Cardiac septum (tissue), 1 donor: ENCODE data around the gene PABPN1L. TPM values are rescaled to one million over a fixed set of nuclear protein-coding genes. Genes with fewer than 3 reads are reported as not detected.
"Not testable (repeated sequence)": the region's sequence is repeated elsewhere in the genome, so short reads cannot be mapped to it uniquely, and the experiment has no call there.

Experiments used
- DNase-seq: peaks from one replicate; pipeline ENCODE4 v3.0.0-alpha.2; 2020; ENCODE audit warnings: low spot score
- intact Hi-C: fragments of 100-400 bp; cut with DNase I; formaldehyde crosslinking; loops from one replicate; pipeline ENCODE4 v1.14.0; 2022
- total RNA-seq: library from RNA; stranded (reverse); fragmentation: NEBNext Ultra II Directional; extraction: Animal tissue kit (Norgen Biotek cat#: 25700); gene quantifications from one replicate; pipeline ENCODE4 v1.2.1, GENCODE V29; 2021
- donor health status: DM: no; HTN: no; CAD: no.

The PABPN1L gene
- total RNA-seq, 1 donor from 2014 or later, result not detected

GRCh38 chr16:88903267-88903666 lies 36.8 kb upstream of the PABPN1L start:
- intact Hi-C loops, result no loop called here
- no peak for DNase-seq

GRCh38 chr16:88902744-88903143 lies 36.3 kb upstream of the PABPN1L start:
- DNase-seq, result no peak
- intact Hi-C loops, result no loop called here

GRCh38 chr16:88901718-88902337 lies 35.4 kb upstream of the PABPN1L start:
- intact Hi-C loops, result no loop called here
- no peak for DNase-seq

- intact Hi-C loops, result no loop called here
- DNase-seq, result no peak
These were observed 34.2 kb upstream of the PABPN1L start for GRCh38 chr16:88900662-88901052.

GRCh38 chr16:88899901-88900661 lies 33.6 kb upstream of the PABPN1L start:
- DNase-seq, result no peak
- intact Hi-C loops, result no loop called here

GRCh38 chr16:88897696-88898425 lies 31.4 kb upstream of the PABPN1L start:
- DNase-seq, result no peak
- intact Hi-C loops, result no loop called here

GRCh38 chr16:88896238-88897070 lies 30.0 kb upstream of the PABPN1L start:
- intact Hi-C loops, result no loop called here
- no peak for DNase-seq

GRCh38 chr16:88895335-88895734 lies 28.9 kb upstream of the PABPN1L start:
- DNase-seq, result no peak
- intact Hi-C loops, result no loop called here

GRCh38 chr16:88894681-88895300 lies 28.3 kb upstream of the PABPN1L start:
- no peak for DNase-seq
- intact Hi-C loops, result no loop called here

GRCh38 chr16:88894266-88894665 lies 27.8 kb upstream of the PABPN1L start:
- intact Hi-C loops, DNase-seq: not testable (repeated sequence)

- intact Hi-C loops, result no loop called here
- DNase-seq, result no peak
These were observed 26.9 kb upstream of the PABPN1L start for GRCh38 chr16:88893127-88893968.

GRCh38 chr16:88892065-88892464 lies 25.6 kb upstream of the PABPN1L start:
- DNase-seq, result no peak
- intact Hi-C loops, result no loop called here

- no peak for DNase-seq
- intact Hi-C loops, result no loop called here
These were observed 24.6 kb upstream of the PABPN1L start for GRCh38 chr16:88891083-88891482.

GRCh38 chr16:88889702-88890352 lies 23.4 kb upstream of the PABPN1L start:
- DNase-seq, intact Hi-C loops: not testable (repeated sequence)

- intact Hi-C loops, result no loop called here
These were observed 22.3 kb upstream of the PABPN1L start for GRCh38 chr16:88888461-88889387.

GRCh38 chr16:88888057-88888456 lies 21.6 kb upstream of the PABPN1L start:
- intact Hi-C loops, result no loop called here
- no peak for DNase-seq

More at GRCh38 chr16:88888461-88889387, 22.3 kb upstream of the PABPN1L start:
- no peak for DNase-seq
